A375 (cell line): ENCODE measurements around the gene BTNL8. TPM values are rescaled to one million over a fixed set of nuclear protein-coding genes. Genes with fewer than 3 reads are reported as not detected.

Experiments
- small RNA-seq: library from RNA; depleted of rRNA; stranded (forward); fragments of <200 nt; gene quantifications from one replicate; pipeline ENCODE3, GENCODE V24; 2014
- total RNA-seq: library from RNA; depleted of rRNA; stranded (reverse); fragments of >200 nt; shearing (Covaris generic); gene quantifications from 2 replicates; pipeline ENCODE4 v1.2.3, GENCODE V29; 2014; rRNA removed

Gene BTNL8, protein sequence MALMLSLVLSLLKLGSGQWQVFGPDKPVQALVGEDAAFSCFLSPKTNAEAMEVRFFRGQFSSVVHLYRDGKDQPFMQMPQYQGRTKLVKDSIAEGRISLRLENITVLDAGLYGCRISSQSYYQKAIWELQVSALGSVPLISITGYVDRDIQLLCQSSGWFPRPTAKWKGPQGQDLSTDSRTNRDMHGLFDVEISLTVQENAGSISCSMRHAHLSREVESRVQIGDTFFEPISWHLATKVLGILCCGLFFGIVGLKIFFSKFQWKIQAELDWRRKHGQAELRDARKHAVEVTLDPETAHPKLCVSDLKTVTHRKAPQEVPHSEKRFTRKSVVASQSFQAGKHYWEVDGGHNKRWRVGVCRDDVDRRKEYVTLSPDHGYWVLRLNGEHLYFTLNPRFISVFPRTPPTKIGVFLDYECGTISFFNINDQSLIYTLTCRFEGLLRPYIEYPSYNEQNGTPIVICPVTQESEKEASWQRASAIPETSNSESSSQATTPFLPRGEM
- 0.57 and 0.72 TPM in 2 replicates for total RNA-seq

DNA sequence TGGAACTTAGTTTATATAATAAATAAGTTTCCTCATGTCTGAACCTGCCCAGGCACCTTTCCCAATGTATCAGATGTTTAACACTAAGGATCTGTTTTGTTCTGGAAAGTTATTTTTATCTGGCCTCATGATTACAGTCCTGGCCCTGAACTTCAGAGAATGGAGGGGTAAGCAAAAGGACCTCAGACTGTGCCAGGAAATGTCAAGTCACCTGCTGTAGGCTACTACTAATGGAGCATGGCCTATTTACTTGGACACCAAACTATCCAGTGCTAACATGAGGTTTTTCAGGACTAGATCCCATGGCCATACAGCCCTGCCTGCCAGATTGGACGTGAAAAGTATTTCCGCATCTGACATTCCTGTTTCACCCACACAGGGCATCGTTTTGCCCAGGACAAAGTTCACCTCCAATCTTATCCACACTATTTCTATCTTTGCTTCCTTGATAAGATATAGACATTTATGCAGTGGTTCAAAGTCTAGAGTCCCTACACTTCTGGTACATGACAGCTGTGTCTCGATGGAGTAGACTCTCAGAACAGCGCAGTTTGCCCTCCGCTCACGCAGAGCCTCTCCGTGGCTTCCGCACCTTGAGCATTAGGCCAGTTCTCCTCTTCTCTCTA is at the start of gene BTNL8:
BTNL8 (plus strand) TSS at position 539 of the 626 bp plus-strand sequence. CDS start 152 bp downstream, outside the sequence.

DNA sequence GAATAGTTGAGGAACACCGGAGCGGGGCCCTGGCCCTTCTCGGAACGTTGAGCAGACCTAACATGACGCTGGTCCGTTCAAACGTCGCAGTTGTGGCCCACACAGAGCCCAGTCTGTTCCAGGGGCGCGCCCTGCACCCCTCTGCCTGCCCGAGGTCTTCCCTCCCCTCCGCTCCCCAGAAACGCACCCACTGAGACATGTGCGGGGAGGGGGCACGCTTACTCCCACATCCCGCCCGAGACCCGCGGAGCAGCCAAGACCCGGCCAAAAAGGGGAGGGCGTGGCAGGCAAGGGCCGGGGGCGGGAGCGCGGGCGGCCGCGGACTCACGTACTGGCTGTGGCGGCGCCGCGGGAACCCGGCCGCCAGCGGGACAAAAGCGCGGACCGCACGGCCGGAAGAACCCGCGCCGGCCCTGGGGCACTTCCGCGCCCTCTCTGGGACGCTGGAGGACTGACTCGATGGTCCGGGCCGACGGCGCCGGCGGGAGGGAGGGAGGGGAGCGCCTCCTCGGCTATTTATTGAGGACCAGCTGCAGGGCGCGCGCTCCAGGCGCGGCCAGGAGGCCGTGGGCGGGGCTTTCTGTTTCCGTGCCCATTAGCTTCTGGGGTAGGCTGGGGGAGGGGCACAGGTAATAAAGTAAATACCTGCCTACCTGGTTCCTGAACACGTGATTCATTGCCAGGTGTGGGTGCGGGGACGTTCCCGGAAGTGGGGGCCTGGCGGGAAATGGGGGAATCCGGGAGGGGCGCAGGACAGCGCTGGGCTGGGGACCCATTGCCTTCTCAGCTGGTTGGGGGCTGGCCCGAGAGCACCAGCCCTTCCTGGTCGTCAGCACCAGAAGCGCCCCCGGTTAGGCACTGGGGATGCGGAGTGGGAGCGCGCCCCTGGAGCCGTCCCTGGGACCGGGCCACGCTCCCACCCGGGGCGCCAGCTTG is 37.8 kb upstream of the BTNL8 start, which contains the start of gene ZFP62:
ZFP62 (minus strand) TSS at position 390 of the 936 bp plus-strand sequence; CDS start at position 333, 57 bp downstream.

DNA sequence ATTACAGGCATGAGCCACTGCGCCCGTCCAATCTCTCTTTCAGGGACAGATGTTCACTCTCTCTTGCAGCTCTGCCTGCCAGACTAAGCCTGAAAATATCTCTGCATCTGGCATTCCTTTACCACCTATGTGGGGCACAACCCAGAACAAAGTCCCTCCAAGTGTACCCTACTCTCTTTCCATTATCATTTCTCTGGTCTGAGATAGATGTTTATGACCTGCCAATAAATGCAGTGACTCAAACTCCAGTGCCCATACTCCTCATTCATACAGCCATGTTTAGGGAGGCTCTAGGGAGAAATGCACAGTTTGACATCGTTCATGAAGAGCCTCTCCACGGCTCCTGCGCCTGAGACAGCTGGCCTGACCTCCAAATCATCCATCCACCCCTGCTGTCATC is 89.6 kb downstream of the BTNL8 start, which contains the start of gene BTNL3:
BTNL3 (plus strand) TSS at position 255 of the 400 bp plus-strand sequence. CDS start 183 bp downstream, outside the sequence.

Small RNA genes lying within 50 kb of the gene (small RNA-seq; reads per million reads assigned to genes)
- gene RF00019 (not detected), gene RPS29P12 (not detected)

Other genes starting within 250 kb of the BTNL8 start
- 0.03 and 3.7 TPM in 2 replicates for gene FLT4, start 249.6 kb upstream of the BTNL8 start, total RNA-seq
- gene OR2Y1, start 159.1 kb upstream of the BTNL8 start, total RNA-seq, result not detected in 2 replicates
- gene MGAT1, start 96.4 kb upstream of the BTNL8 start, total RNA-seq, result 53.9 and 67.3 TPM in 2 replicates
- gene ZFP62, start 37.9 kb upstream of the BTNL8 start, total RNA-seq, result 17.4 and 18.0 TPM in 2 replicates
- not detected in 2 replicates for gene BTNL3, start 89.7 kb downstream of the BTNL8 start, total RNA-seq
- gene BTNL9, start 141.1 kb downstream of the BTNL8 start, total RNA-seq, result 1.2 and 1.6 TPM in 2 replicates
- not detected in 2 replicates for gene OR2V1, start 232.0 kb downstream of the BTNL8 start, total RNA-seq
- gene OR2V2, start 248.4 kb downstream of the BTNL8 start, total RNA-seq, result not detected in 2 replicates